ENCODE measurements around the gene FADS3.

GRCh38 chr11:61840371-61840770, 51.0 kb downstream of the FADS3 start:
- TF ChIP-seq CTCF (IDR thresholded peaks at IDR 0.05) (no peak), POLR2A (IDR thresholded peaks at IDR 0.05) (no peak)

All from breast epithelium (tissue), 3 donors.